ENCODE data around the gene GLI2.

Gene GLI2

DNA sequence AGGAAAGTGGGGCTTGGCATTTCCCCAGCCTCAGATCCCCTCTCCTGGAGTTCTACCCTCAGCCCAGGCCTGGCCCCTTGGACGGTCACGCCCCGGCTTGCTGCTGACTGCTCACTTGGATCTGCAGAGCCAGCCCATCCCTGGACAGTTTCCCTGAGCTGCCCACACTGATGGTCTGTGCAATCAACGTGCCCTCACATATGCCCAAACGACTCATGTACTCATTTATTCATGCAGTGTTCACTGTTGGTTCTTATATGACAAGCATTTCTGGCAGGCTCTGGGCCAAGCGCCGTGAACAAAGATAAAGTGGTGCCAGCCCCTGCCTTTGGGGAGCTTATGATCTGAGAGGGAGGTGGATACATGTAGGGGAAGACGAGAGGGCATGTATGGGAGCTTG is 20.3 kb upstream of the GLI2 start:
- DNase-seq = no peak

DNA sequence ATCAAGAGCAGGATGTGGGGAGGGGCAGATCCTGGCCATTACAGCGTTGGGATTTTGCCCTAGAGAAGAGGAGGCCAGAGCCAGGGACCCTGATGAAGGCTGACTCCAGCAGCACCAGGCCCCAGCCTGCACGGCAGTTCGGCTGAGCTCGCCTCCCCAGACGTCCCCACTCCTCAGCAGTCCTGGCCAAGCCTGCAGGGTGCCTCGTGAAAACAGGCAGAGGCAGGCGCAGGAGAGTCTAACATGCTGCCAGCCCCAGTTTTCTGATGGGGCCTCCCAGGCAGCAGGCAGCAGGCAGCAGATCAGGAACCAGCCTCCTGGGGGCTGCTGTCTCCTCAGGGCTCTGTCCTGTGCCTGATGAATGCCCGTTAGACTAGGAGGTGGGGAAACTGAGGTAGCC is 19.7 kb upstream of the GLI2 start:
- no peak for DNase-seq

DNA sequence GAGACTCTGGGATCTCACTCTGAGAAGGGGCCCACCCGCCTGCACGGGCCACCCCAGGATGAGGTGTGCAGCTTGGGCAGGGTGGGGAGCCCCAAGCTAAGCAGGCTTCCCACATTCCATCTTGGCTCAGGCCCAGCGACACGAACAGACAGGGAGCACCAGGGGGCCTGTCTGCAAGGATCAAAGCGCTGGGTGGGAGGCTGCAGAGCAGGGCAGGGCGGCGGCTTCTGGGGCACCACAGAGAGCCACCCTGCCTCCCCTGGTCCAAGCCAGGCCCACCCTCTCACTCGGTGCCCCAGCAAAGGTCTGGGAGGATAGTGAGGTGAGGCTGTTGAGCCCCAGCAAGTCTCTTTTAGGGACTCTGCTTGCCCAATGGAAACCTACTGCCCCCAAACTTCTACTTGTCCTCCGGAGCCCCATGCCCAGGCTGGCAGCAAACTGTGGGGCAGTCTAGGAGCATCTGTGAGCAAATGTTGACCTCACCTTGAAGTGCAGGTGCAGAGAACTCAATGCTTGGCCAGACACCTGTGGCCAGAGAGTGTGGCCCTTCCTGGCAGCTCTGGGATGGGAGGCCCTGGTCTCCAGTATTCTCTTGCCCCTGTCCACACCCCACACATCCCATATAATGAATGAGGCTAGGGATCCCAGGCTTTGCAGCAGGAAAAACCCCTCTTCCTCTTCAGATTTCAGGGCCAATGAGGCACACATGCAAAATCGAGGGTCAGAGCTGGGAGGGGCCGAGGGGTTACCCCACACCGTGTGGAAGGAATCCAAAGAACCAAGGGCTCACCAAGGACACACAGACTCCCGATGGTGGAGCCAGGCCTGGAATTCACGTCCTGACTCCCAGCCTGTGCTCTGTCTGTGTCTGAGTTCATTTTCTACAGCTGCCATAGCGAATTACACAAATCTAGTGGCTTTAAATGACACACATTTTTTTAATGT is 18.8 kb upstream of the GLI2 start:
- DNase-seq = no peak

DNA sequence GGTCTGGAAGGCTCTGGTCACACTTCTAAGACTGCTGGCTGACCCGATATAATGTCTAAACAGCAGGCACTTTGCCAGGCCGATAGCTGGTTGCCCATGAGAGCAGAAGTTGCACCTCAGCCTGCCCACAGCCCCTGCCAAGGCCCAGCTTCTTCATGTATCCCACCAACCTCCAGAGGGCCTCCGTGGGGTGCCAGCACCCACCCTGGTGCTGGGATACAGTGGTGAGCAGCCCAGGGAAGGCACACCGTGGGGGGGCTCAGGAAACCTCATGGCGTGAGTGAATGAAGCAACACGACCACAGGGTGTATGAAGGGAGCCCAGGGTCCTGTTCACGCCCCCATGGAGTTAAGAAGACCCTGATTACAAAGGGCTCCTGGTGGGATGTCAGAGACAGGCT is 16.2 kb upstream of the GLI2 start:
- DNase-seq = no peak

DNA sequence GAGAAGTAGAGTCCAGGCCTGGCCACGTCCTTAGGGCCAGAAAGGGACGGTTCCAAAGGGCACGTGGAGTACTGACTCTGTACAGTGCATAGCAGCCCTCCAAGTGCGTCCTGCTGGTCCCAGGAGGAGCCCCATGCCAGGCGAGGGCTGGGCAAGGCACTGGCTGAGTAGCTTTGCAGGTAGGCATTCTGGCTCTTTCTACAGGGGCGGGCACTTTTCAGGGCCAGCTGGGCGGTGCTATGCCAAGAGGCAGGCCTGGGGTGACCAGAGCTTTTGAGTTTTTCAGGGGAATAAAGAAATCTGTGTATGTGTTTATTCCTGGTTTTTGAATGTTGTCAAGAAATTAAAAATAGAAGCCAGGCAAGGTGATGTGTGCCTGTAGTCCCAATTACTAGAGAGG is 15.4 kb upstream of the GLI2 start:
- DNase-seq = no peak

DNA sequence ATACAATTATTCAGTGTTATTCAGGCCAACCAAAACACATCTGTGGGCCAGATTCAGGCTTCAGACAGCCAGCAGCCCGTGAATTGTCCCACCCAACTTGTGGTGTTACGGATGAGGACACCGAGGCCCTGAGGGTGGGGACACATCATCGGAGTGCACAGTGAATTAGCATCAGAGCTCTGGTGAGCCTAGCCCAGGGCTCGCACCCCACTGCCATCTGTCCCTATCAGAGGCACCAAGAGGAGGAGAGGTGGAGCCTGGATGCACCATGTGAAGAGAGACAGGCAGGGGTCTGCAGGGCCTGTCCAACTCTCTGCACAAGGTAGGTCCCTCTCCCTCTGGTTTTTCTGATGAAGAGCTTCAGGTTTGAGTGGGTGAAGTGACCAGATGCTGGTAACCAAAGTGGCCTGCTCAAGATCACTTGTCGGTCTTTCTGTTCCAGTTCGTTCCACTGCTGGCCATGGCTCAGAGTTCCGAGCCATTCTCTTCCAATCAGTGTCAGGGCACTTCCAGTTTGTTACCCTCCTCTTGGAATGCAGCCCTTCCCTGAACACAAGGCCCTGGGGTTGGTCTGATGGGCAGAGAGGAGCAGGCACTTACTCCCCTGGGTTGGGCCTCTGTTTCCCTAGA is 14.8 kb upstream of the GLI2 start:
- no peak for DNase-seq

DNA sequence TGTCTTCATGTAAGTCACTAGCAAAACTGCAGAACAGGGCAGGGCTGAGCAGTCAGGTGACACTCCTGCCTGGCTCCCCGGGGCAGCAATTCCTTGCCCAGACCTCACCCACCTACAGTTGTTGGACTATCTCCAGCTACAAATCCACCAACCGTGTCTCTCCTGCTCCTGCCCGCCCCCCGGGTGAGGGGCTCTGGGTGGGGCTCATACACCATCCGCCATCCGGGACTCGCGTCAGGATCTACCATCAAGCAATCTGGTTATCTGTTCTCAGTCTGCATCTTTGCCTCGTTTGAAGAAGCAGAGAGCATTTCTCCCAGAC is 13.5 kb upstream of the GLI2 start:
- DNase-seq = no peak

DNA sequence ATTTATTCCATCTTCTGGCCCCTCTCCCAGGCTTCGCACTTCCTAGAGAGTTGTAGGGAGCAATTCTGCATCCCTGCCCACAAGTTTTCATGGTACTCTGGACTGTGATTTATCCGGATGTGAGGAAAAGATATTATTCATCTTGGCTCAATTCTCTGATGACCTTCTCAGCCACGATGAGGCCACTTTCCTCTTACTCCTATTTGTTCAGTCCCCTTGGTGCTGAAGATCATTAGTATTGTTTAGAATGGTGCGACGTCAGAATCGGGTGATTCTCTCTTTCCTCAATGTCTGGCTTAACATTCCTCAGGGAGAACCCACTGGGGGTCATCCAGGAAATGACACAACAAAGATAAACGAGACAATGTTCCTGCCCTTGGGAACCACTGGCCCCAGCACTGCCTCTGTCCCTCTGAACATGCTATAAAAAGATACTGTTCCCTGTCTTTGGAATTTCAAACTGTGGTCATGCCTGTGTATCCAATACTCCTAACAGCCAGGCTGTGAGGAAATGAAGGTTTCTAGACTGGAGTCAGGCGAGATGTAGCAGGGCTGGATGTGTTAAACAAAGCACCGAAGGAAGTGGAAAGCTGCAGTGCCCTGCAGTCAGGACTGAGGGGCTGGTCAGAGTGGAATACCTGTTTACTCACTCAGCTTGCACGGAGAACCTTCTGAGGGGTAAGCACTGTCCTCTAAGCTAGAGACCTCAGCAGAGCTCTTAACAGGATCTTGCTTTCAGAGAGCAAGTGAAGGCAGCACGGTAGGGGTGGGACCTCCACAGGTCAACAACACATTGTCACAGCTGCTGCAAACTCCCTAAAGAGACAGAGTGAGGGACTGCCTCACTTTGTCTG is 12.9 kb upstream of the GLI2 start:
- DNase-seq = no peak

DNA sequence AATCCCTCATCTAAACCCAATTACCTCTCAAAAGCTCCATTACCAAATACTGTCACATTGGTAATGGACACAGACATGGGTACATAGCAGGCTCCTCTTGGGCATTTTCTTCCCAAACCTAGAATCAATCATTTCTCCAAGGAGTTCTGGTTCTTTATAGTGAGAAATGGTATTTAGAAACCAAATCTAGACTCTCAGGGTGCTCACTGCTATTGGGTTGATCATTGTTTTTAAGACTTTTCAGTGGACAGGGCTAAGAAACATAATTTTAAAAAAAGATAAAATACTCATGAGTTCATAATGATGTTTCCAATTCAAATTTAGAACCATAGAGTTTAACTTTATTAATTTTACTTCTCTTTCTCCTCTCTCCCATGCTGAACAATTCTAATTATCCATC is 9.4 kb upstream of the GLI2 start:
- DNase-seq = no peak

DNA sequence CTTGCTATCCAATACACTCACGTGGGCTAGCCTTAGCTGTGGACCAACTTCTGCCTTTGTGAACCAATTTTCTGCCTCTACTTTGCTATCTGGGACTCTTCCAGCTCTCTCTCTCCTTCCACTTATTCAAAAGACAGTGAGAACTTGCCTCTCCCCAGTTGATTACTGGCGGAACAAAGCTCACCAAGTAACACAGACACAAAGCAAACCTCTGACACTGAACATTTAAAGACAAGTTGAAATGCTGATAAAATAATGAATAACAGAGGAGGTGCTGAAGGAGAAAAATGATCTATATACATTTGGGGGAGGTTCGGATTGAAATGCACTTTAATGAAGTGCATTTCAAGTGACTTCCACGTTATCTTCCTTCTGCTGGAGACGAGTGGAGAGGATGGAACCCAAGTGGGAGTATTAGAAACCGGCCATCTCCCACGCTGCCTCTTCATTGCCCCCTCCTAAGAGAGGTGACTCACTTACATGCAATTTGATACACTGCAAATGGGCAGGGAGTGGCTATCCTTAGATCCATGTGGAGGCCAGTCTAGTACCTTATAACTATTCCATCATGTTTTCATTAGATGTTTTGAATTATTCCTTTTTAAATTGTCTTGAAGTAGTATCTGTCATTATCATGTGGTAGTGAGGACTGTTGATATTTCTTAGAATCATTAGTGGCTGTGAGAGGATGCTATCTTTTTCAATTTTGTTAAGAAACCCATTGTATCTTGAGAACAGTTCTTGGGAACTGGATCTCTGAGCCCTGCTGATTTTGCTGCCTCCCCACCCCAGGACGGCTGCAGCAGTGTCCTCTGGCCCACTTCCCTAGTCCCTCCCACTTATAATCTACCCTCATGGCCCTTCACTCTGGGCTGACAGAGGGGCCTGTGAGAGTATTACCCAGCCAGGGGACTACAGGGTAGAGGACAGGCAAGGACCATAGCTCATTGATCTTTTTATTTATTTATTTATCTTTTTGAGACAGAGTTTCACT is 6.0 kb upstream of the GLI2 start:
- no peak for DNase-seq

DNA sequence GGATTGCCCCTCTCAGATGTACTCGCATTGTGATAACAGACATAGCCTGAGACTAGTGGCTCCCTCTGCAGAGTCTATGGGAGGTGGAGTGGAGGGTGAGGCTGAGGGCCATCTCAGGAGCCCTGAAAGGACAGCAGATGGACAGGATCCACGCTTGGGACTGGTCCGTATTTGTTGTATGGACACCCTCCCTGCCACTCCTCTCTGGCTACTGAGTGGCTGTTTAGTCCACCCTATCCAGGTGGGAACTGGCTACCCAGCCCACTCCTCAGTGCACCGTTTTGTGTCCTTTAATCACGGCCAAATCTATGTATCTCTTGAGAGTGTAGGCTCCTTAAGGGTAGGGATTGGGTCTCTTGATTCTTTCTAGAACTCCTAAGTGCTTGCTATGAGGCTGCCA is 4.5 kb upstream of the GLI2 start:
- no peak for DNase-seq

DNA sequence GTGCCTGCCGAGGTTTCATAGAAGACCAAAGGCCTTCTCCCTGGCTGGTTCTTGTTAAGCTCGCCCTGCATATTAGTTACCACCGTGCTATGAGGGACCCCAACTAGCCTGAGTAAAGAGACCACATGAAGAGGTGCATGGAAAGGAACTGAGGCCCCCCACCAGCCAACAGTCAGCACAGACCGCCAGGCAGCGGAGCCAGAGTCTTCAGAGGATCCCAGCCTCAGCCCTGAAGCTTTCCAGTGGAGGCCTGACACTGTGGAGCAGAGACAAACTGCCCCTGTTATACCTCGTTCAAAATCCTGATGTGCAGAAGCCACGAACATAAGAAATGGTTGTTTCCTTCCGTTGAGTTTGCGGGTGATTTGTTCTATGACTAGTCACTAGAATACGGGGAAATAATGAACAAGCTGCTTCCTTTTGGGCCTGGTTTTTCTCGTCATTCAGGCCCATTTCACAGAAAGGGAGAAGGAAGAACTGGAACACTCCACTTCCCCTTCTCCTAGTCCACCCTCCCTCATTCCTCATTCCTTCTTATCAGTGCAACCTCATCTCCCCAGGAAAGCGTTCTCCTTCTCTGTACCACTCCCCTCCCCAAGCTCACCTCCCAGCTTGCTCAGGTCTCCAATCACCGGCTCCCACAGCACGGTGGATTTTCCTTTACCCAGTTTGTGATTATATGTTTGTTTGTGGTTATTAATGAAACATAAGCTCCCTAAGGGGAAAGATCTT is 3.0 kb upstream of the GLI2 start:
- no peak for DNase-seq

DNA sequence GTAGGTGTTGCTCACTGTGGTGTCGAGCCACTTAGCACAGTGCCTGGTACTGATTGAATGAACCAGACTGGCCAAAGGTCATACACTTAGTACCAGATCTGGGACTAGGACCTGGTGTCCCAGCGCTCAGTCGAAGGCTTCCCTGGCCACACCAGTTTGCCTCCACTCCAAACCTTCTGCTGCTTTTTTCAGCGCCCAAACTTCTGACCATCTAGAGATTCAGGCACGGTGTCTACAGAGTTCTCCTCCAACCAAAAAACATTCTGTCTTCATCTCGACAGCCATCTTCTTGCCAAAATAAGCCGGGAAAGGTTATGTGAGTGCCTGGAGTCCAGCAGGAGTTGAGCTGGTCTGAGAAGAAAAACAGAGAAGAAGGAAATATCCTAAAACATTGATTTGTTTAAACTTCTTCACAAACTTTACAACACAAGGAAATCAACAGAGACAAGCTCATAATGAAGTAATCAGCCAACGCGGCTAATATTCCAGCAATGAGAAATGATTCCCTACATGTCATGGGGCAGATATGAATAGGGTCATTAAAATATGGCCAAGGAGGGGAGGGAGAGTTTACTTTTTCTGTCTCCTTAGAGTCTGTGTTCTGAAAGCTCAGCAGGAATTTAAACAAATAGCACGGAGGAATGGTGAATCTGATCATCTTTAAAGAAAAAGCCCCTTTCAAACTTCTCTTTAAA is 2.3 kb upstream of the GLI2 start:
- no peak for DNase-seq

DNA sequence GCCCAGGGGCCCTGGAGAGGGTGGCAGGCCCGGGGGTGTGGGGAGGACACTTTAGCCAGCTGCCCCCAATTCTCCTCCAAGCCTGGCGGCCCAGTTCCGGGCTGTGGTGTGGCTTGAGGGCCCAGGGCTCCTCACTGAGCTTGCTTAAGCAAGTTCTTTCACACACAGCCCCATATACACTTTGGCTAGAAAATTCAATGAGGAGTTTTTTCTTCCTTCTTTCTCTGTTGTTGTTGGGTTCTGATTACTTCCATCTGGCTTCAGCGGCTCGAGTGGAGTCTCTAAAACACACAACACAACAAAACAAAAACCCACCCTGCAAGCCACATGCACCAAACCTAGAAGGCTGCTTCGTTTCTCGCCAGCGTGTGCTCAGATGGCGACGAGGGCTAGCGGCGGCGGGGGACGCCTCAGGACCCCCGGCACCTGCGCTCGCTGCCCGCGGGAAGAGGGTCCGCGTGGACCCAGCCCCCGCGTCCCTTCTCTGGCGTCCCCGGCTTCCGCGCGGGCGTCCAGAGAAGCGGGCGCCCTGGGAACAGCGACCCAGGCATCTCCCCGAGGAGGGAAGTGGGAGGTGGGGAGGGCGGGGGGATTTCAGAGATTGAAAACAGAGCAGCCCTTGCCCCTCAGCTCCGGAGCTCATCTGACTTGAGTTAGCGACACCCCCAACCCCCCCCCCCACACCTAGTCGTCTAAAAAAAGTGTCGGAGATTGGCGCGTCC is 577 bp upstream of the GLI2 start:
- DNase-seq = no peak

DNA sequence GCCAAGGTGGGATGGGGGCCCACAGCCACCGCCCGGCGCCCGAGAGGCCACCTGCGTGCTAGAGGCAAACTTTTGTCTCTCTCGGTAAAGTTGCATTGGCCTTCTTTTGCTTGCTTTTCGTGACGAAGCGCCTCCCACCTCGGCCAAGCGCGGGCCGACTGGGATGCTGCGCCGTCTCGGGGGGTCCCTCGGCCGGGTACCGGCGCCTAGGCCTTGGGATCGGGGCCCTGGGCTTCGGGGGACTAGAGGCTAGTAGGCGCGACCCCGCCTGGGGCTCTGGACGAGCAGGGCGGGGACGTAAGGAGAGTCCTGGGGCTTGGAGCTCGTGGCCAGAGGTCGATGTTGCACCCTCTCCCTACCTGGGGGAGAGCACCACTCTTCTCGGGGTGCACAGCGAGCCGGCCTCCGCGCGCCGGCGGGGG is 545 bp downstream of the GLI2 start:
- no peak for DNase-seq

DNA sequence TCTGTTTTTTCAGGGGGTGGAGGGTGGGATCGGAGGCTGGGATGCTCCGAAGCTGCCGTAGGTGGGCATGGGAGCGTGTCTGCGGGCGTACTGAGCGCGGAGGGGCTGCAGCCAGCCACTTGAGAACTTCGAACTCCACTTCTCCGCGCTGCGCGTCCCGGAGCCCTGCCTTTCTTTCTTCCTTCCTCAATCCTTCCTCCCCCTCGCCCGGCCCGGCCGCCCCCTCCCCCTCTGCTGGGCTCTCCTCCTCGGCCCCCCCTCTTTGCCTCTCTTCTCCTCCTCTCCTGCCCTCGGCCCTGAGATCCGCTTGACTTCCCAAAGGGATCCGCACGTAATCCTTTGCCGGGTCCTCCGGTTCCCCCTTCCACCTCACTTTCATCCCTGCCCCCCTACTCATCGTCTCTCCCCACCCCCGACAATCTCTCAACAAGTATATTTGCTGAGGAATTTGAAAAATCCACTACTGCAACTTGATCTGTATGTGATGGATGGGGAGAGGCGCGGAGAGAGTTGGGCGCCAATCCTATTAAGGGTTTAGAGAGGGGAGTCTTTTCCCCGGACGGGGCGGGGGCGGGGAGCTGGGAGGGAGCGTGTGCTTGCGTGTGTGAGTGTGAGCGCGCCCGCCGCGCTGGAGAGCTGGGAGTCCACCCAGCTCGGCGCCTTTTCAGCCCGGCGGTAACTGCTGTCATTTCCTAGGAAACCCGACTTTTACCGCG is 1.1 kb downstream of the GLI2 start:
- DNase-seq = no peak

DNA sequence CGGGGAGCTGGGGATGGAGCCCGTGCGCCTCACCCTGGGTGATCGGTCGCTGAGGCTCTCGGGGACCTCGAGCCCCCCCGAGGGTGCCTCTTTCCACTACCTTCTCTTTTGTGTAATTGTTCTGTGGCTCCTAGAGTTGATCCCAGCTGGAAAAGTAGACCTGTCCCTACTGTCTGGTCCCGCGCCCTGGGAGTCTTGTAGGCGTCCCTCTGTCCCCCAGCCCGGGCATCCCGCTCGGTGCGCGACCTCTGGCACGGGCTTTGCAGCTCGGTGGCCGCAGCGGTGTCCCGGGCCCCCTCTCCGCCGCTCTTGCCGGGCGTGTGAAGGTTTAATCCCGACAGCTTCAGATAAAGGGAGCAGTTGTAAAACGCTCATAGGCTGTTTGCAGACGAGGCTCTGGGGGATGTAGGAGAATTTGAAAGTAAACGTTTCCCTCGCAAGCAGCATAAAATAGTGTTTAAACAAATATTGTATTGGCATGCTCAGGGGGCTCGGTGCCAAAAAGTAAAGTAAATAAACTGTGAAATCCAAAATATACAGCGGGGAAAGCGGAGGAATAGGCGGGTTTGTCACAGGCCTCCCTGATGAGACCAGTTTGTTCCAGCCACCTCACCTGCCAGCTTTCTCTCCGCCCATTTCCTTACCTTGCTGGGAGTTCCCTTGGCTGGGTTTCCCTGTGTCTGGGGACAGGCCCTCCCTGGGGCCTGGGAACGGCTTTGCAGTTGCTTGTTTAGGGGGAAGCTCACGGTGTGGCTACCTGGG is 1.9 kb downstream of the GLI2 start:
- DNase-seq = no peak

DNA sequence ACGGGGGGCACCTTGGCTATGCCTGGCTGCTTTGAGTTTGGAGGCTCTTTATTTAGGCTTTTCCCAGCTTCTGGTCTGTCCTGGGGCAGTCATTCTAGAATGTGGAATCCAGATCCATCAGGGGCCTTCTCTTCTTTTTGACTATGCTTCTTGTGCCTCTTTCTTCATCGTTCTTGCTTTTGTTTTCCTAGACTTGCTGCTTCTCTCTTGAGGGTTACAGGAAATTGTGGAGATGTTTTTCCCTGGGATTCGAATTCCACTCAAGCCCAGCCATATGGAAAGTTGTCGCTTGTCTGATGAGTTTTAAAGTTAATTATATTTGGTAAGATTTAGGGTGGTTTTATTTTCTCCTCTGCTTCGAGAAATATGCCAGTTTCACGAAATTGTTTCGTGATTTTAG is 2.4 kb downstream of the GLI2 start:
- DNase-seq = no peak
